ENCODE measurements around the gene PLD1. TPM values are rescaled to one million over a fixed set of nuclear protein-coding genes. Genes with fewer than 3 reads are reported as not detected.

PLD1 gene
- total RNA-seq, 1 donor from 2014 or later: 13.9 TPM

DNA sequence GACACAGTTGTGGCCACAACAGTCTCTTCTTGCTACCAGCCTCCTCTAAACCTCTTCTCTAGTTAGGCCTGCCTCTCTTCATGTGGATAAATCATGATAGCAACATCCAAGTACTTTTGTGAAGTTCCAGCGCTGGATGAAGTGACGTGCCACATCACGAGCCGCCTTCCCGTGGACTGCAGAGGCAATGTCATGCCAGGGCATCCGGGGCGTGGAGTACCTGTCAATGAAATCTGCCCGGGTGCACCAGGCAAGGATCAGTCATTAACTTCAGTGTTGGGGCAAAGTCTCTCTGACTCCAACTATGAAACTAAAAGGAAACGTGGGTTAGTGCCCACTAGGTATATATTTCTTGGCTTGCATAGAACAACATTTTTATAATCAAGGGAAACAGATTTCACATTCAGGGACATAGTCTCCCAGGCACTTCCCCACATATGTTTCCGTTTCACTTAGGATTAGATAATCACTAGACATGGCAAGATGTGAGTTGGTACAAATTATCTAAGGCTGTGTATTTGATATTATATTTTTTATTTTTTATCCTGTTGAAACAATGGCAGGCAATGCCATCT, 133.6 kb downstream of the PLD1 start:
- Mint-ChIP-seq H3K4me1 (ENCODE audit: unreplicated experiment) (no peaks in the 10 kb centered on the region), H3K27me3 (ENCODE audit: unreplicated experiment) (no peaks in the 10 kb centered on the region), H3K36me3 (ENCODE audit: unreplicated experiment) (peaks cover 24% of the 10 kb centered on the region), H3K4me3 (ENCODE audit: unreplicated experiment) (no peak overlapping the region), H3K27ac (ENCODE audit: unreplicated experiment) (no peak overlapping the region), H3K9me3 (ENCODE audit: unreplicated experiment) (no peaks in the 10 kb centered on the region)
- DNase-seq (ENCODE audit: extremely low spot score, unreplicated experiment): no peak
- TF ChIP-seq CTCF (IDR thresholded peaks at IDR 0.05): no peak

GRCh38 chr3:171673951-171674350, 136.3 kb downstream of the PLD1 start:
- DNase-seq (ENCODE audit: extremely low spot score, unreplicated experiment): no peak
- no peaks in the 10 kb centered on the region for H3K9me3 Mint-ChIP-seq (ENCODE audit: unreplicated experiment)
- no peak for TF ChIP-seq CTCF (IDR thresholded peaks at IDR 0.05)
- H3K4me3 Mint-ChIP-seq (ENCODE audit: unreplicated experiment): no peak overlapping the region
- no peaks in the 10 kb centered on the region for H3K4me1 Mint-ChIP-seq (ENCODE audit: unreplicated experiment)
- H3K27ac Mint-ChIP-seq (ENCODE audit: unreplicated experiment): no peak overlapping the region
- H3K36me3 Mint-ChIP-seq (ENCODE audit: unreplicated experiment): peaks cover 26% of the 10 kb centered on the region
- no peaks in the 10 kb centered on the region for H3K27me3 Mint-ChIP-seq (ENCODE audit: unreplicated experiment)

- Mint-ChIP-seq H3K9me3 (ENCODE audit: unreplicated experiment) (no peaks in the 10 kb centered on the region), H3K4me3 (ENCODE audit: unreplicated experiment) (no peak overlapping the region), H3K27ac (ENCODE audit: unreplicated experiment) (no peak overlapping the region), H3K36me3 (ENCODE audit: unreplicated experiment) (peaks cover 26% of the 10 kb centered on the region), H3K4me1 (ENCODE audit: unreplicated experiment) (no peaks in the 10 kb centered on the region), H3K27me3 (ENCODE audit: unreplicated experiment) (no peaks in the 10 kb centered on the region)
- no peak for DNase-seq (ENCODE audit: extremely low spot score, unreplicated experiment)
- no peak for TF ChIP-seq CTCF (IDR thresholded peaks at IDR 0.05)
These were observed 137.7 kb downstream of the PLD1 start for GRCh38 chr3:171672538-171672937.

DNA sequence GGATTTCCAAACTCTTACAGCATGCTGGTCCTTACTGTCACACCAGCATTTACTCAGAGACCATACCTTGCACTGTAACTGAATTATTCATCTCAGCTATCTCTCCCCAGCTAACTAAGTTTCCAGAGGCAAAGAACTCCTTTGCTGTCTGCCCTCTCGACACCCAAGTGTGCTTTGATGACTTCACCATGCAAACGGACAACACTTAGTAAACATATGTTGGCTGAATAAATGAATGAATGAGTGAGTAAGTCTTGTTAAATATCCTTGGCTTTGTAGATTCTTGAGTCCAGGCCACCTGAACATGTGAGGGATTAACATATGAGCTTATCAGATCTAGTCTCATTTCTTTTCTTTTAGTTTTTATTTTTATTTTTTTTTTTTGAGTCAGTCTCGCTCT, 138.2 kb downstream of the PLD1 start:
- Mint-ChIP-seq H3K4me3 (ENCODE audit: unreplicated experiment) (no peak overlapping the region), H3K27me3 (ENCODE audit: unreplicated experiment) (no peaks in the 10 kb centered on the region), H3K36me3 (ENCODE audit: unreplicated experiment) (peaks cover 24% of the 10 kb centered on the region), H3K9me3 (ENCODE audit: unreplicated experiment) (no peaks in the 10 kb centered on the region), H3K27ac (ENCODE audit: unreplicated experiment) (no peak overlapping the region), H3K4me1 (ENCODE audit: unreplicated experiment) (no peaks in the 10 kb centered on the region)
- TF ChIP-seq CTCF (IDR thresholded peaks at IDR 0.05): no peak
- no peak for DNase-seq (ENCODE audit: extremely low spot score, unreplicated experiment)

DNA sequence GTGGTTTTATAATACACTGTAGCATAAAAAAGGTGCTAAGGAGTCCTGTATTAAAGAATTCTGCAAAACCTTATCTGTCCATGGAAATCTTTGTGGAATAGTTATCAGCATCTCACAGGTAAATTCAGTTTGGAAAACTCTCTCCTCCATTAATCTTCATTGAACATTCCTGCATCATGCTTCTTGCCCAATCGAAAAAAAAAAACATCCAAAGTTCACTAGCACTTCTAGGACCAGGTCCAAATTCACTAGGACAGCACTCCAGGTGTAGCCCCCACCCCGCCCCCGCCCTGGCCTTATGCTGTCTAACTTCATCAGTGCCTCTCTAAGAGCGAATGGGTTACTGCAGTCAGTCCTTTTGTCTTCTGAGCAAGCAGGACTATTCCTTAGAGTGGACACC, 138.6 kb downstream of the PLD1 start:
- H3K27ac Mint-ChIP-seq (ENCODE audit: unreplicated experiment): no peak overlapping the region
- no peaks in the 10 kb centered on the region for H3K27me3 Mint-ChIP-seq (ENCODE audit: unreplicated experiment)
- DNase-seq (ENCODE audit: extremely low spot score, unreplicated experiment): no peak
- H3K9me3 Mint-ChIP-seq (ENCODE audit: unreplicated experiment): no peaks in the 10 kb centered on the region
- peaks cover 24% of the 10 kb centered on the region for H3K36me3 Mint-ChIP-seq (ENCODE audit: unreplicated experiment)
- H3K4me3 Mint-ChIP-seq (ENCODE audit: unreplicated experiment): no peak overlapping the region
- no peak for TF ChIP-seq CTCF (IDR thresholded peaks at IDR 0.05)
- H3K4me1 Mint-ChIP-seq (ENCODE audit: unreplicated experiment): no peaks in the 10 kb centered on the region
